ENCODE measurements around the gene RHOV.
A peak's percentile ranks its signal among the peaks of the same experiment; 100 is the strongest.

Gene RHOV

GRCh38 chr15:40902605-40903561 lies 28.8 kb upstream of the RHOV start:
- no peak for DNase-seq

DNA sequence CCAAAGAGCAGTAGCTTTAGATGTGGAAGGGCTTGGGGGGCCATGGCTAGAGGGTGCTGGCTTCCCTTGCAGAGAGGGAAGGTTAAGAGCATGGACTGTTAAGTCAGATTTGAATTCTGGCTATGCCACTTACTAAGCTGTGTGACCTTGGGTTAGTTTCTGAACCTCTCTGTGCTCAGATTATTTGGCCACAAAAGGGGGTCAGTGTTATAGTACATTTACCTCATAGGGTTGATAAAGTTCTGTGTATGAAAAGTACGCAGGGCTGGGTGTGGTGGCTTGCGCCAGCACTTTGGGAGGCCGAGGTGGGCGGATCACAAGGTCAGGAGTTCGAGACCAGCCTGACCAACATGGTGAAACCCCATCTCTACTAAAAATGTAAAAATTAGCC lies 27.0 kb upstream of the RHOV start:
- no peak for DNase-seq

DNA sequence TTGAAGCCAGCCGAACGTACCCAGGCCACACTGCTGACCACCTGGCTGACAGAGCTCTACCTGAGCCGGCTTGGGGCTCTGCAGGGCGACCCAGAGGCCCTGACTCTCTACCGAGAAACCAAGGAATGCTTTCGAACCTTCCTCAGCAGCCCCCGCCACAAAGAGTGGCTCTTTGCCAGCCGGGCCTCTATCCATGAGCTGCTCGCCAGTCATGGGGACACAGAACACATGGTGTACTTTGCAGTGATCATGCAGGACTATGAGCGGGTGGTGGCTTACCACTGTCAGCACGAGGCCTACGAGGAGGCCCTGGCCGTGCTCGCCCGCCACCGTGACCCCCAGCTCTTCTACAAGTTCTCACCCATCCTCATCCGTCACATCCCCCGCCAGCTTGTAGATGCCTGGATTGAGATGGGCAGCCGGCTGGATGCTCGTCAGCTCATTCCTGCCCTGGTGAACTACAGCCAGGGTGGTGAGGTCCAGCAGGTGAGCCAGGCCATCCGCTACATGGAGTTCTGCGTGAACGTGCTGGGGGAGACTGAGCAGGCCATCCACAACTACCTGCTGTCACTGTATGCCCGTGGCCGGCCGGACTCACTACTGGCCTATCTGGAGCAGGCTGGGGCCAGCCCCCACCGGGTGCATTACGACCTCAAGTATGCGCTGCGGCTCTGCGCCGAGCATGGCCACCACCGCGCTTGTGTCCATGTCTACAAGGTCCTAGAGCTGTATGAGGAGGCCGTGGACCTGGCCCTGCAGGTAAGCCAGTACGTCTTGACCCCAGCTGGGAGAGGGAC lies 26.4 kb upstream of the RHOV start:
- DNase-seq = no peak

DNA sequence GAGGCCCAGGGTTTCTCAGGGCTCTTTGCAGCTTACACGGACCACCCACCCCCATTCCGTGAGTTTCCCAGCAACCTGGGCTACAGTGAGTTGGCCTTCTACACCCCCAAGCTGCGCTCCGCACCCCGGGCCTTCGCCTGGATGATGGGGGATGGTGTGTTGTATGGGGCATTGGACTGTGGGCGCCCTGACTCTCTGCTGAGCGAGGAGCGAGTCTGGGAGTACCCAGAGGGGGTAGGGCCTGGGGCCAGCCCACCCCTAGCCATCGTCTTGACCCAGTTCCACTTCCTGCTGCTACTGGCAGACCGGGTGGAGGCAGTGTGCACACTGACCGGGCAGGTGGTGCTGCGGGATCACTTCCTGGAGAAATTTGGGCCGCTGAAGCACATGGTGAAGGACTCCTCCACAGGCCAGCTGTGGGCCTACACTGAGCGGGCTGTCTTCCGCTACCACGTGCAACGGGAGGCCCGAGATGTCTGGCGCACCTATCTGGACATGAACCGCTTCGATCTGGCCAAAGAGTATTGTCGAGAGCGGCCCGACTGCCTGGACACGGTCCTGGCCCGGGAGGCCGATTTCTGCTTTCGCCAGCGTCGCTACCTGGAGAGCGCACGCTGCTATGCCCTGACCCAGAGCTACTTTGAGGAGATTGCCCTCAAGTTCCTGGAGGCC lies 25.6 kb upstream of the RHOV start:
- DNase-seq = no peak

- peak; percentile 52 to 70 for DNase-seq
Observed at GRCh38 chr15:40894681-40895448, 20.8 kb upstream of the RHOV start.

- DNase-seq = peak; percentile 85 to 98
Observed at GRCh38 chr15:40893733-40894680, 20.0 kb upstream of the RHOV start, which contains the start of gene VPS18. TSS of gene VPS18 (plus strand) at chr15:40894450. CDS start at chr15:40894769, 319 bp downstream.

- no peak for DNase-seq
Observed at GRCh38 chr15:40893019-40893670, 19.1 kb upstream of the RHOV start.

DNA sequence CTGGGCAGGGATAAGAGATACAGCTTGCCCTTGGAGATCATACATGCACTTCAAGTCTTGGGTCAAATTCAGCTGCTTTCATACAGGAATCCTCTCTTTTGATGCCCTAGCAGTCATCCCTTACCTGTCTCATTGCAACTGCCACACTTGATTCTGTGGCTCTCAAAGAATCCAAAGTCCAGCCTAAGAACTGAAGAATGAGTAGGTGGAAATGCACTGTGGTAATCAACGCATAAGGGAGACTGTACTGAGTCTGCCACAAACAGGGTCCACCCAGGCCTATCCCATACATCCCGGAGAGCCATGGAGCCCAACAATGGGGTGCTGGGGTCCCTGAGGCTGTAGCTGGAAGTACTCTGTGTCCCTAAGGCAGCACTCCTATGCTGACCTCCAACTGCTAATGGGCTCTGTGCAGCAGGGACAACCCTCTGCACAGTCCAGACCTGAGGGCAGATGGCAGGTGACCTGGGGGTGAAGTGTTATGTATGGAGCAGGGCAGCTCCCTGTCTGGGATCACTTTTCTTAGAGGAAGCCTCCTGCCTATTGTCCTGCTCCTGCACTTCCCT lies 18.5 kb upstream of the RHOV start:
- DNase-seq = no peak

GRCh38 chr15:40891810-40892446 lies 17.9 kb upstream of the RHOV start:
- DNase-seq = peak; percentile 53 to 81

DNA sequence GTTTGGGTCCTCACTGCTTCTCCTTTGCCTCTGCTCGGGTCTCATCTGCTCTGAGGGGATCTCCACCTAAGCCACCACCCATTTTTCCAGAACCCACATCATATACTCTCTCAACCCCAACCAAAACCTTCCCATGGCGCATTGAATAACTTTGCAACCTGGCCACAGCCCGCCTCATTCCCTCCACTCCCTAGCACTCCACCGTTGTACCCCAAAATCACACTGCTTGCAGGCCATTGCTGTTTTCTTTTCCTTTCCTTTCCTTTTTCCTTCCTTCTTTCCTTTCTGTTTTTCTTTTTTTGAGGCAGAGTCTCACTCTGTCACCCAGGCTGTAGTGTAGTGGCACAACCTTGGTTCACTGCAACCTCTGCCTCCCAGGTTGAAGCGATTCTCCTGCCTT lies 17.1 kb upstream of the RHOV start:
- DNase-seq = no peak

DNA sequence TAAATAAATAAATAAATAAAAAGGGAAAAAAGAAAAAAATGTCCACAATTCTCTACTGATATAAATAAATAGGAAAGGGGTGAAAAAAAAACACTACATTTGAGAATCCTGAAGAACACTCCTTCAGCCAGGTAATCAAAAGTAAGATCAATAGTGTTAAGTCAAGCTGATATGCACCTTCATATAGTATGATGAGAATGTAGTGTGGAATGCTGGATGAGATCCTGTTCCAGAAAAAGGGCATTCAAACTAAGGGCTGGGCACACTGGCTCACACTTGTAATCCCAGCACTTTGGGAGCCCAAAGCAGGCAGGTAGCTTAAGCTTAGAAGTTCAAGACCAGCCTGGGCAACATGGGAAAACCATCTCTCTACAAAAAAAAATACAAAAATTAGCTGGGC lies 15.1 kb upstream of the RHOV start:
- no peak for DNase-seq

DNA sequence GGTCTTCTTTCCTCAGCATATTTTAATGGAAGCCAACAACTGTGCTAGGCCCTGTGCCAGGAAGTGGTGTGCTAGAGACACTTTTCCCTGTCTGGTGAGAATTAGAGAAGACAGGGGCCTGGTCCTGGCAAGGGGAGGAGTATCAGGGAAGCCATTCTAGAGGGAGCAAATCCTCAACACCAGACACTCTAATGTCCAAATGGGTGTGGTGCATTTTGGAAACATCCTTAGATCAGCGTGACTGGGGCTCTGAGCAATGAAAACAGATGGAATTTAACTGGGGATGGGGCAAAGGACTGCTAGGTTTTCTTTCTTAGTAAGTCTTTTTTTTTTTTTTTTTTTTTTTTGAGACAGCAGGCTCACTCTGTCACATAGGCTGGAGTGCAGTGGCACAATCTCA lies 12.6 kb upstream of the RHOV start:
- DNase-seq = no peak

DNA sequence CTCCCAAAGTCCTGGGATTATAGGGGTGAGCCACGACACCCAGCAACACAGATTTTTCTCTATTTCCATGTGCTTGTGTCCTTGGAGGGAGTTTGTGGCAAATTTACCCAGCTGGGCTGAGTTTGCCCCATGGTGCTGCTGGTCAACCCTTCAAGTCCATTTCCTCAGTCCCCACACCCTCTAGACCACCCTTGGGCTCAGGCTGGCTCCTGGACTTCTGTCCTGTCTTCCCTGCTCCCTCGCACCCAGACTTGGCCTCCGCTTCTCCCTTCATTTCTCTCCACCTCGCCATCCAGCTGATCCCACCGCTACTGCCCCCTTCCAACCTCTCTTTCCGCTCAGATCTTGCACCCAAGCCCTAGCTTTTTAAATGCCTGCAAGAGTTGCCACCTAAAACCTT lies 7.3 kb upstream of the RHOV start:
- no peak for DNase-seq

DNA sequence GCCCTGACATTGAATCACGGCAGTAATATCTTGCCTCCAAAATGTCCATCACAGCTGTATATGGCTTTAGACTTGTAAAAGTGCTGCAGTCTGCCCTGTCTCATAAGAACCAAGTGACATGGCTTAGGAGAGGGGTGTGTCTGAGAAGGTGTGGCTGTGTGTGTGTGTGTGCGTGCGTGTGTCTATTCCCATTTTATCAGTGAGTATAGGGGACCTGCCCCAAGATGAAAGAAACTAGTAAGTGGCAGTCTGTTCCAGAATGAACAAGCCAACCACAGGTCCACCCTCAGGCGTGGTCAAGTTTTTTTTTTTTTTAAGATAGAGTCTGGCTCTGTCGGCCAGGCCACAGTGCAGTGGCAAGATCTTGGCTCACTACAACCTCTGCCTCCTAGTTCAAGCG lies 5.6 kb upstream of the RHOV start:
- DNase-seq = no peak

GRCh38 chr15:40878785-40879184 lies 4.8 kb upstream of the RHOV start:
- no peak for DNase-seq

DNA sequence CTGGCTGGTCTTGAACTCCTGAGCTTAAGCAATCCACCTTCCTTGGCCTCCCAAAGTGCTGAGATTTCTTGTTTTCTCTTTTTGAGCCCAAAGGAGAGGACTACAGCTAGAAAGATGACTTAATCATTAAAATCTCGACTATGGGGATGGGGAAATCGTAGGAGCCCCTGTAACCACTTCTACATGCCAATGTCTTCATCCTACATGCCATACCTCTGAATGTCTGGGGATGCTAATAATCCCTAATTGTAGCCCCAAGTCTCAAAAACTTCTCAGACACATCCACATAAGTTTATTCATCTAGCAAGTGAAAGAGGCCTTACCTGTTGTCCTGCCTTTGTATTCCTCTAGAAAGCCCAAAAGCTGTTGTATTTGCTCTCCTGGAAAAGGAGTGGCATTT lies 3.7 kb upstream of the RHOV start:
- no peak for DNase-seq

GRCh38 chr15:40875991-40876730 lies 2.1 kb upstream of the RHOV start:
- DNase-seq = no peak

DNA sequence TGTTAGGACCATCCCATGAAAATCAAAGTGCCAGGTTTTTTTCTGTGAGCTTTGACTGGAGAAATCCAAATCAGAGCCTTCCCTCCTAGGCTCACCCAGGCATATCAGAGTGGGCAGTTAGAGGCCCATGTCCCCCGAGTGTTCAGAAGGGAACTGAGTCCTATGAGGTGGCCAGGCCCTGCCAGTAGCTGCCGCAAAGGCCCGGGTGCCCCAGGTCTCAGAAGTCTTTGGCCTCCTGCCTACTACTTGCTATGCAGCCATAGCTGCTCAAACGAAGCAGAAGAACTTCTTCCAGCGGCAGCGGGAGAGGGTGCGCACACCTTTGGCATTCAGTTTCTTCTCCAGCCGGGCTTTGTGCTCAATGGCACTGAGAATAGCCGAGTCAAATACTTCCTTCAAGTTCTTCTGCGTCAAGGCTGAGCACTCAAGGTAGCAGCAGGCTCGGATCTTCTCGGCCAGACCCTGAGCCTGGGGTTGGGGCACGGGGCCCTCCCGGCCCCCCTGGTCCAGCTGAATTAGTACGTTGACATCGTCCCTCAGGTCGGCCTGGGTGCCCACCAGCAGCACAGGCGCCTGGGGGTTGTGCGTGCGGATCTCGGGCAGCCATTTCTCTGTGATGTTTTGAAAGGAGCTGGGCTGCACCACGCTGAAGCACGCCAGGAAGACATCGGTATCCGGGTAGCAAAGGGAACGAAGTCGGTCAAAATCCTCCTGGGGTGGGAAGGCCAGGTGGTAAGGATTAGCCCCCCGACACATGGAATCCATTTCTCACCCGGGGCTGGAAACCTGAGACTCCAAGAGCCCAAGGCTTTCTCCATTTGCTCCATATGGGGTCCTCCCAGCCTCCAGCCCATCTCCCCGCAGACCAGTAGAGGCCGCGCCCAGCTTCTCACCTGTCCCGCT lies 992 bp downstream of the RHOV start:
- no peak for DNase-seq
